ENCODE results near the gene ZNF346. TPM values are rescaled to one million over a fixed set of nuclear protein-coding genes. Genes with fewer than 3 reads are reported as not detected.

ZNF346 gene
- total RNA-seq, 2 donors from 2014 or later, result 23.6 to 34.4 TPM

- Histone ChIP-seq H3K4me1 (replicated peaks) (no peaks in the 10 kb centered on the region), H3K27me3 (replicated peaks; ENCODE audit: insufficient read depth) (no peaks in the 10 kb centered on the region), H3K9me3 (no peaks in the 10 kb centered on the region), H3K4me3 (no peak overlapping the region), H3K27ac (no peak overlapping the region), H3K36me3 (no peaks in the 10 kb centered on the region)
- 91% methylated on average over 29 of the region's 30 CpGs for whole genome bisulfite sequencing
- no peak for DNase-seq (ENCODE audit: low spot score)
- TF ChIP-seq CTCF (IDR thresholded peaks at IDR 0.05) (no peak), POLR2A (IDR thresholded peaks at IDR 0.05) (no peak), POLR2AphosphoS5 (IDR thresholded peaks at IDR 0.05) (no peak)
- intact Hi-C loops (cut with DNase I), result no loop called here
Observed at GRCh38 chr5:177097016-177097985, 74.8 kb downstream of the ZNF346 start.

DNA sequence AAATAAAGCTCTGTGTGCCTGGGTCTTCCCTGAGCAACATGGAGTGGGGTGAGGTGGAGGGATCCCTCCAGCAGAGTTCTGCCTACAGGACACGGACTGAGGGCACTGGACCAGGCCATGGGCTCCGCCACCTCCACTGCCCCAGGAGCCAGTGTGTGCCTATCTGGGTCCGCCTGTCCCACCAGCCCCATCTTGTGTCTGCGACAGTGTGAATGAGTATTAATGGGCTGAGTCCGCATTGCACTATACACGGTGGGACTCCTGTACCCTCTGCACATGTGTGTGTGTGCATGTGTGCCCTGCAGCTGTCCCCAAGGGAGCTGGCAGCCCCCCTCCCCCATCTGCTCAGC, 75.6 kb downstream of the ZNF346 start:
- no peak overlapping the region for H3K4me3 ChIP-seq
- intact Hi-C loops (cut with DNase I), result no loop called here
- TF ChIP-seq POLR2A (IDR thresholded peaks at IDR 0.05), result no peak
- TF ChIP-seq POLR2AphosphoS5 (IDR thresholded peaks at IDR 0.05), result no peak
- no peak for TF ChIP-seq CTCF (IDR thresholded peaks at IDR 0.05)
- no peaks in the 10 kb centered on the region for H3K27me3 ChIP-seq (replicated peaks; ENCODE audit: insufficient read depth)
- 83% methylated on average over 6 of the region's 6 CpGs for WGBS
- H3K27ac ChIP-seq, result no peak overlapping the region
- no peaks in the 10 kb centered on the region for H3K9me3 ChIP-seq
- no peaks in the 10 kb centered on the region for H3K36me3 ChIP-seq
- DNase-seq (ENCODE audit: low spot score), result no peak
- no peaks in the 10 kb centered on the region for H3K4me1 ChIP-seq (replicated peaks)

GRCh38 chr5:177098470-177099141, 76.1 kb downstream of the ZNF346 start:
- H3K27ac ChIP-seq, result no peak overlapping the region
- H3K27me3 ChIP-seq (replicated peaks; ENCODE audit: insufficient read depth), result no peaks in the 10 kb centered on the region
- H3K36me3 ChIP-seq, result no peaks in the 10 kb centered on the region
- WGBS, result 66% methylated on average over 18 of the region's 18 CpGs
- TF ChIP-seq POLR2A (IDR thresholded peaks at IDR 0.05) (no peak), CTCF (IDR thresholded peaks at IDR 0.05) (no peak)
- H3K4me1 ChIP-seq (replicated peaks), result no peaks in the 10 kb centered on the region
- DNase-seq (ENCODE audit: low spot score), result no peak
- no peak overlapping the region for H3K4me3 ChIP-seq
- no peaks in the 10 kb centered on the region for H3K9me3 ChIP-seq
- intact Hi-C loops (cut with DNase I), result no loop called here

- Histone ChIP-seq H3K27me3 (replicated peaks; ENCODE audit: insufficient read depth) (peaks cover 2% of the 10 kb centered on the region), H3K27ac (no peak overlapping the region), H3K4me3 (no peak overlapping the region), H3K36me3 (no peaks in the 10 kb centered on the region), H3K4me1 (replicated peaks) (no peaks in the 10 kb centered on the region), H3K9me3 (no peaks in the 10 kb centered on the region)
- no peak for DNase-seq (ENCODE audit: low spot score)
- intact Hi-C loops (cut with DNase I), result no loop called here
- no peak for TF ChIP-seq POLR2A (IDR thresholded peaks at IDR 0.05)
- TF ChIP-seq CTCF (IDR thresholded peaks at IDR 0.05), result no peak
- no peak for TF ChIP-seq POLR2AphosphoS5 (IDR thresholded peaks at IDR 0.05)
- WGBS, result 76% methylated on average over 12 of the region's 13 CpGs
Observed at GRCh38 chr5:177099422-177100093, 77.1 kb downstream of the ZNF346 start.

Measured in prostate gland (tissue), 2 donors.